Transverse colon (tissue), 4 donors: ENCODE data around the gene TPRG1L.

Source experiments
- EP300 ChIP-seq: sonication (generic); formaldehyde crosslinking; IDR thresholded peaks from one replicate; pipeline ENCODE4 v1.6.1; 2017; ENCODE audit warnings: antibody characterized with exemption, low read depth
- POLR2A ChIP-seq: fragments of 450-650 bp; IDR thresholded peaks from one replicate; pipeline ENCODE4 v1.6.1; 2016; ENCODE audit warnings: antibody characterized with exemption, mild to moderate bottlenecking, moderate library complexity
- POLR2AphosphoS5 ChIP-seq, 3 donors: sonication (generic); formaldehyde crosslinking; IDR thresholded peaks; one replicate each; pipeline ENCODE4 v1.6.1; 2016; ENCODE audit warnings: antibody characterized with exemption in 3 of 3
- TF ChIP-seq, protein P1 (sequence below), 5 experiments: fragments of 200-600 bp in 3 of 5; fragments of 450-650 bp in 2 of 5; sonication (generic) in 3 of 5; IDR thresholded peaks; 1 replicate in 2 of 5; 2 replicates in 3 of 5; pipeline ENCODE4 v1.5.1; 2016 to 2017; ENCODE audit warnings: antibody characterized with exemption in 5 of 5, inconsistent platforms in 3 of 5, mild to moderate bottlenecking in 2 of 5, moderate library complexity in 1 of 5

DNA sequence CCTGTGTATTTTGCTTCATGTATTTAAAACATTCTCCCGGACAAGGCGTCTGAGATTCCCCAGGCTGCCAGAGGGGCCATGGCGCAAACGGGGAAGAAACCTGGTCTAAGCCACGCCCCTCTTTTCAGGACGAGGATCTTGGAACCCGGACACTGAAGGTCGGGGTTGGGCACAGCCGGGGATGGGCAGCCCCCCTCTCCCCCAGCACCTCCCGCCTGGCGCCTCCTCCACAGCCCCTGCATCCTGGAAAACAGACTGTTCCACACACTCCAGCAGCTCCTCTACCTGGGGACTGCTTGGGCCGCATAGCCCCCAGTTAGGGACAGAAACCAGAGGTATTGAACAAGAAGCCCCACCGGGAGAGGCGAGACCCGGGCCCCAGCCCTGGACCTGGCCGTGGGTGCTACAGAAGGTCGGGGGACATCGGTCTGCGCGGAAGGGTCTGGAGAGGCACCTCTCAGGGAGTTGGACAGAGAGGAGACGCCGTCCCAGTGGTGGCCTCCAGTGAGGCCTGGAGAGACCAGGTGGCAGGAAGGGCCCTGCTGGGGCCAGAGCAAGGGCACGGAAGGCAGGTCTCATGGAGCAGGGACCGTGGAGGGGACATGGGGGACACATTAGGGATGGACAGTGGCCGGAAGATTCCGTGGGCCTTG lies 32.9 kb downstream of the TPRG1L start:
- TF ChIP-seq, protein P1, sequence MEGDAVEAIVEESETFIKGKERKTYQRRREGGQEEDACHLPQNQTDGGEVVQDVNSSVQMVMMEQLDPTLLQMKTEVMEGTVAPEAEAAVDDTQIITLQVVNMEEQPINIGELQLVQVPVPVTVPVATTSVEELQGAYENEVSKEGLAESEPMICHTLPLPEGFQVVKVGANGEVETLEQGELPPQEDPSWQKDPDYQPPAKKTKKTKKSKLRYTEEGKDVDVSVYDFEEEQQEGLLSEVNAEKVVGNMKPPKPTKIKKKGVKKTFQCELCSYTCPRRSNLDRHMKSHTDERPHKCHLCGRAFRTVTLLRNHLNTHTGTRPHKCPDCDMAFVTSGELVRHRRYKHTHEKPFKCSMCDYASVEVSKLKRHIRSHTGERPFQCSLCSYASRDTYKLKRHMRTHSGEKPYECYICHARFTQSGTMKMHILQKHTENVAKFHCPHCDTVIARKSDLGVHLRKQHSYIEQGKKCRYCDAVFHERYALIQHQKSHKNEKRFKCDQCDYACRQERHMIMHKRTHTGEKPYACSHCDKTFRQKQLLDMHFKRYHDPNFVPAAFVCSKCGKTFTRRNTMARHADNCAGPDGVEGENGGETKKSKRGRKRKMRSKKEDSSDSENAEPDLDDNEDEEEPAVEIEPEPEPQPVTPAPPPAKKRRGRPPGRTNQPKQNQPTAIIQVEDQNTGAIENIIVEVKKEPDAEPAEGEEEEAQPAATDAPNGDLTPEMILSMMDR (IDR thresholded peaks at IDR 0.05) = no peak
- TF ChIP-seq POLR2A (no peak), POLR2AphosphoS5 (IDR thresholded peaks at IDR 0.05) (no peak), EP300 (no peak)
